ENCODE results near the gene SAMD3. TPM values are rescaled to one million over a fixed set of nuclear protein-coding genes. Genes with fewer than 3 reads are reported as not detected.

SAMD3 gene
- total and polyA plus RNA-seq, 2 donors (not counting 3 experiments of a cell fraction or from before 2014, with no cell fraction given), result not detected

- no peak for TF ChIP-seq MYC (IDR thresholded peaks at IDR 0.05; ENCODE audit: low read depth, low read length)
- TF ChIP-seq MAX (IDR thresholded peaks at IDR 0.05; ENCODE audit: insufficient read depth, insufficient read length), result no peak
- no peak for TF ChIP-seq JUN (IDR thresholded peaks at IDR 0.05; ENCODE audit: borderline replicate concordance, insufficient read depth, insufficient read length, low read depth)
- no peak for TF ChIP-seq EZH2 (IDR thresholded peaks at IDR 0.05; ENCODE audit: borderline replicate concordance, low read depth, low read length, severe bottlenecking)
- TF ChIP-seq POLR2AphosphoS5 (IDR thresholded peaks at IDR 0.05; ENCODE audit: insufficient read depth, low read depth, low read length), result no peak
- TF ChIP-seq CTCF (IDR thresholded peaks at IDR 0.05; ENCODE audit: extremely low read depth in 1 of 2, insufficient read depth in 1 of 2, low read depth in 1 of 2, low read length in 2 of 2), result no peak
- TF ChIP-seq GATA2 (IDR thresholded peaks at IDR 0.05; ENCODE audit: insufficient read depth, insufficient read length, low read depth, low read length), result no peak
- no peak for TF ChIP-seq POLR2A (IDR thresholded peaks at IDR 0.05; ENCODE audit: low read depth, low read length)
- no peak for TF ChIP-seq FOS (IDR thresholded peaks at IDR 0.05; ENCODE audit: borderline replicate concordance, insufficient read depth, low read length)
- no peak overlapping the region for H3K4me3 ChIP-seq (replicated peaks in 1 of 3; ENCODE audit: insufficient read depth in 1 of 3, low read depth in 1 of 3, low read length in 3 of 3)
- H2AFZ ChIP-seq (ENCODE audit: low read depth, low read length), result no peak overlapping the region
- H3K27me3 ChIP-seq (ENCODE audit: control insufficient read depth in 2 of 2, insufficient read depth in 2 of 2, low read length in 2 of 2), result peaks cover 4 to 16% of the 10 kb centered on the region in 2 experiments
- H3K4me1 ChIP-seq (ENCODE audit: control insufficient read depth, extremely low read depth, insufficient read depth, low read length), result no peaks in the 10 kb centered on the region
- H3K9me1 ChIP-seq (replicated peaks; ENCODE audit: control insufficient read depth, extremely low read depth, insufficient read depth, low read length), result no peaks in the 10 kb centered on the region
- H3K4me2 ChIP-seq (ENCODE audit: insufficient read depth, low read length), result no peak overlapping the region
- intact Hi-C loops (cut with micrococcal nuclease) (no loop called here), dilution Hi-C loops (cut with MboI; ENCODE audit: extremely low pct_ligation_motif_present, low sequenced_read_pairs) (no loop called here)
- peaks cover 2% of the 10 kb centered on the region for H4K20me1 ChIP-seq (replicated peaks; ENCODE audit: control insufficient read depth, extremely low read depth, insufficient read depth, low read length)
- DNase-seq (ENCODE audit: low read depth, low spot score) (no peak), FAIRE-seq (no peak)
- no peaks in the 10 kb centered on the region for H3K79me2 ChIP-seq (ENCODE audit: control insufficient read depth, insufficient read depth, low read length)
- H3K27ac ChIP-seq (ENCODE audit: insufficient read depth, low read depth, low read length), result no peak overlapping the region
- H3K36me3 ChIP-seq (ENCODE audit: control insufficient read depth in 2 of 2, extremely low read depth in 1 of 2, insufficient read depth in 2 of 2, low read length in 2 of 2), result no peaks in the 10 kb centered on the region
- ChIA-PET CTCF (no interaction called here), POLR2A (no interaction called here)
- no TSS peak for BruUV-seq (replicated peaks)
- no peaks in the 10 kb centered on the region for H3K9me3 ChIP-seq (replicated peaks; ENCODE audit: control insufficient read depth, insufficient read depth, low read length)
- H3K9ac ChIP-seq (replicated peaks; ENCODE audit: extremely low read depth, insufficient read depth, low read length), result no peak overlapping the region
These were observed 58.5 kb downstream of the SAMD3 start for GRCh38 chr6:130164251-130164650.

Data from endothelial cell of umbilical vein (primary cell).